Umbilical cord (tissue), 2 donors: ENCODE results near the gene LIF. TPM values are rescaled to one million over a fixed set of nuclear protein-coding genes. Genes with fewer than 3 reads are reported as not detected.
"Not testable (repeated sequence)": the region's sequence is repeated elsewhere in the genome, so short reads cannot be mapped to it uniquely, and the experiment has no call there.

Source experiments
- DNase-seq: peaks from one replicate; pipeline ENCODE4 v3.0.0-alpha.2; 2015; ENCODE audit warnings: low spot score
- total RNA-seq: library from RNA; depleted of rRNA; stranded (reverse); fragments of >200 nt; gene quantifications from one replicate; pipeline ENCODE4 v1.2.3, GENCODE V29; 2014; ENCODE audit warnings: low replicate concordance; ENCODE audit not compliant: insufficient read depth

The LIF gene
- total RNA-seq, 1 donor from 2014 or later, result 1.7 TPM

GRCh38 chr22:30227438-30228228 lies 18.9 kb downstream of the LIF start:
- no peak for DNase-seq

- DNase-seq, result no peak
Measured at GRCh38 chr22:30226192-30226832, 20.2 kb downstream of the LIF start.

GRCh38 chr22:30225220-30225927 lies 21.2 kb downstream of the LIF start:
- DNase-seq, result no peak

GRCh38 chr22:30224161-30224857 lies 22.2 kb downstream of the LIF start:
- DNase-seq, result no peak

GRCh38 chr22:30223303-30223702 lies 23.3 kb downstream of the LIF start:
- no peak for DNase-seq

- no peak for DNase-seq
Measured at GRCh38 chr22:30222321-30222720, 24.2 kb downstream of the LIF start.

- DNase-seq, result no peak
Measured at GRCh38 chr22:30221121-30221992, 25.2 kb downstream of the LIF start.

GRCh38 chr22:30220338-30221012 lies 26.1 kb downstream of the LIF start:
- DNase-seq, result no peak

- DNase-seq, result no peak
Measured at GRCh38 chr22:30219668-30220278, 26.8 kb downstream of the LIF start.

- DNase-seq, result no peak
Measured at GRCh38 chr22:30219049-30219654, 27.4 kb downstream of the LIF start.

- peak; percentile 47 for DNase-seq
Measured at GRCh38 chr22:30217698-30218560, 28.6 kb downstream of the LIF start.

- DNase-seq, result no peak
Measured at GRCh38 chr22:30216710-30217109, 29.8 kb downstream of the LIF start.

- DNase-seq, result not testable (repeated sequence)
Measured at GRCh38 chr22:30216272-30216671, 30.3 kb downstream of the LIF start.

GRCh38 chr22:30214703-30215407 lies 31.7 kb downstream of the LIF start:
- DNase-seq, result no peak

GRCh38 chr22:30212996-30213441 lies 33.5 kb downstream of the LIF start:
- no peak for DNase-seq

- peak; percentile 35 for DNase-seq
Measured at GRCh38 chr22:30212363-30212995, 34.1 kb downstream of the LIF start.

GRCh38 chr22:30211124-30211820 lies 35.3 kb downstream of the LIF start:
- no peak for DNase-seq
